NB4 (cell line): ENCODE results near the gene SLC25A10.

Source experiments
- DNase-seq: peaks from one replicate; pipeline ENCODE4 v3.0.0; 2010; ENCODE audit warnings: low read depth
- H3K4me3 ChIP-seq: one replicate; pipeline ENCODE4 v1.5.1; 2011; ENCODE audit warnings: mild to moderate bottlenecking, low read depth, low read length, moderate library complexity
- MYC ChIP-seq: IDR thresholded peaks from 2 replicates; pipeline ENCODE4 v1.6.1; 2011; ENCODE audit warnings: low read depth, low read length
- POLR2A ChIP-seq: IDR thresholded peaks from 2 replicates; pipeline ENCODE4 v1.6.1; 2011; ENCODE audit warnings: mild to moderate bottlenecking; ENCODE audit not compliant: insufficient read length; ENCODE audit errors: extremely low read depth
- TF ChIP-seq, protein P1 (sequence below): IDR thresholded peaks from 2 replicates; pipeline ENCODE4 v1.6.1; 2011; ENCODE audit warnings: low read depth, low read length
- TF ChIP-seq, protein P2 (sequence below): IDR thresholded peaks from one replicate; pipeline ENCODE4 v1.5.1; 2012; ENCODE audit warnings: low read depth, low read length

SLC25A10 gene

DNA sequence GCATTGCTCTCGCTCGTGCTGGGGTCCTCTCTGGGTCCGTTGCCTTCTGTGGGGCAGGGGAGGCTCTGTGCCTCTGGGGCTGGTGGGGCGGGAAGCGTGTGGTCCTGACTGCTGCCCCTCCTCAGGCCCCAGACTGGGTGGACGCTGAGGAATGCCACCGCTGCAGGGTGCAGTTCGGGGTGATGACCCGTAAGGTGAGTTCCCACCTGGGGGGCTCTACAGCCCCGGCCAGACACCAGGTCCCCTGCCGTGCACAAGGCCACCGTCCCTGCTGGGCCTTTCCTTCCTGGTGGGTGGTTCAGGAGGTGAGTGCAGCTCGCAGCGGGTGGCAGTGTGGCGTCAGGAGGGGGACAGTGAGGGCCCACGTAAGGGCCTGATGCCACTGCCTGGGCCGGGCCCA lies 21.5 kb upstream of the SLC25A10 start:
- no peak overlapping the region for H3K4me3 ChIP-seq
- no peak for DNase-seq
- TF ChIP-seq MYC: no peak
- TF ChIP-seq POLR2A: no peak
- TF ChIP-seq, protein P1, sequence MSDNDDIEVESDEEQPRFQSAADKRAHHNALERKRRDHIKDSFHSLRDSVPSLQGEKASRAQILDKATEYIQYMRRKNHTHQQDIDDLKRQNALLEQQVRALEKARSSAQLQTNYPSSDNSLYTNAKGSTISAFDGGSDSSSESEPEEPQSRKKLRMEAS: no peak
- TF ChIP-seq, protein P2, sequence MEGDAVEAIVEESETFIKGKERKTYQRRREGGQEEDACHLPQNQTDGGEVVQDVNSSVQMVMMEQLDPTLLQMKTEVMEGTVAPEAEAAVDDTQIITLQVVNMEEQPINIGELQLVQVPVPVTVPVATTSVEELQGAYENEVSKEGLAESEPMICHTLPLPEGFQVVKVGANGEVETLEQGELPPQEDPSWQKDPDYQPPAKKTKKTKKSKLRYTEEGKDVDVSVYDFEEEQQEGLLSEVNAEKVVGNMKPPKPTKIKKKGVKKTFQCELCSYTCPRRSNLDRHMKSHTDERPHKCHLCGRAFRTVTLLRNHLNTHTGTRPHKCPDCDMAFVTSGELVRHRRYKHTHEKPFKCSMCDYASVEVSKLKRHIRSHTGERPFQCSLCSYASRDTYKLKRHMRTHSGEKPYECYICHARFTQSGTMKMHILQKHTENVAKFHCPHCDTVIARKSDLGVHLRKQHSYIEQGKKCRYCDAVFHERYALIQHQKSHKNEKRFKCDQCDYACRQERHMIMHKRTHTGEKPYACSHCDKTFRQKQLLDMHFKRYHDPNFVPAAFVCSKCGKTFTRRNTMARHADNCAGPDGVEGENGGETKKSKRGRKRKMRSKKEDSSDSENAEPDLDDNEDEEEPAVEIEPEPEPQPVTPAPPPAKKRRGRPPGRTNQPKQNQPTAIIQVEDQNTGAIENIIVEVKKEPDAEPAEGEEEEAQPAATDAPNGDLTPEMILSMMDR: no peak

DNA sequence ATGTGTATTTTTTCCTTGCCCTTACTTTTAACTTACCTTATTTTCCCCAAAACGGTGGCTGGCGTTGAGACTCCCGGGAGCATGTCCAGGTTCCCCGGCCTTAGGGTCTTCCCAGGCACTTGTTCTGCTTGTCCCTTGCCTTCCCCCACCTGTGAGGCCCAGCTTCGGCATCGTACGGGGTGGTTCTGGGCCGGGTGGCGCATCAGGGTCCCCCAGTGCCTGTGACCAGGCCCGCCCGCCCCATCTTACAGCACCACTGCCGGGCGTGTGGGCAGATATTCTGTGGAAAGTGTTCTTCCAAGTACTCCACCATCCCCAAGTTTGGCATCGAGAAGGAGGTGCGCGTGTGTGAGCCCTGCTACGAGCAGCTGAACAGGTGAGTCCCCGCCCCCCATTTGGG lies 20.9 kb upstream of the SLC25A10 start:
- TF ChIP-seq, protein P1: no peak
- no peak for TF ChIP-seq POLR2A
- TF ChIP-seq, protein P2: no peak
- TF ChIP-seq MYC: no peak
- no peak for DNase-seq
- no peak overlapping the region for H3K4me3 ChIP-seq

DNA sequence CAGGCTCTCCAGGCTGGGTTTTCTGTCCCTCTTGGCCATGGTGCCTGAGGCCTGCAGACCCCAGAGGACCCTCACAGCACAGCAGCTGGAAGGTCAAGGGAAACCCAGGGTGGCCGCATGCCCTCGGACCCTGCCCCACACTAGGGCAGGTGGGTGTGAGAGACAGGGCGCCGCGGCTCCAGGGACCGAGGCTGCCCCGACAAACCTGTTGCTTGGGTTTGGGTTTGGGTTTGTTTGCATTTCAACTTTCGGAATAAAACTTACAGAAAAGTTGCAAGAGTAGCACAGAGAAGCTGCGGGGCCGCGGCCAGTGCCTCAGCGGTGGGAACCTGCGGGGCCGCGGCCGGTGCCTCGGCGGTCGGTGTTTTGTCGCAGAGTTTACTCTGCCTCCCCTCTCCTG lies 20.5 kb upstream of the SLC25A10 start:
- DNase-seq: no peak
- no peak overlapping the region for H3K4me3 ChIP-seq
- TF ChIP-seq, protein P2: no peak
- TF ChIP-seq, protein P1: no peak
- no peak for TF ChIP-seq MYC
- TF ChIP-seq POLR2A: no peak

DNA sequence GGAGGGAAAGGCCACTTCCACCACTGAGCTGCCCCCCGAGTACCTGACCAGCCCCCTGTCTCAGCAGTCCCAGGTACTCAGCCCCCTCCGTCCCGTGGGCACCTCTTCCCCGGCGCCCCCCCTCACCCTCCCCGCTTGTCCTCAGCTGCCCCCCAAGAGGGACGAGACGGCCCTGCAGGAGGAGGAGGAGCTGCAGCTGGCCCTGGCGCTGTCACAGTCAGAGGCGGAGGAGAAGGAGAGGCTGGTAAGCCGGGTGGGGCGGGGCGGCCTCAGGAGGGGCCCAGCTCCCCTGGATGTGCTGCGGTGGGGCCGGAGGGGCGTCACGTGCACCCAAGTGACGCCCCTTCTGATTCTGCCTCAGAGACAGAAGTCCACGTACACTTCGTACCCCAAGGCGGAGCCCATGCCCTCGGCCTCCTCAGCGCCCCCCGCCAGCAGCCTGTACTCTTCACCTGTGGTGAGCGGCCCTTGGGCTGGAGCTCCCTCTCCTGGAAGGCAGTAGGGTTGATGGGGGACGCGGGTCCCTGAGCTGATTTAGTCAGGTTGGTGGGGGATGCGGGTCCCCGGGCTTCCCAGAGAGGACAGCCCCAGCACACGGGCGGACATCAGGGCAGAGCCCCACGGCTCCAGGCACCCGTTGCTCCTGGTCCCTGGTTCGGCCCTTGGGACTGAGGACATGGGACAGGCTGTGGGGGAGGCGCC lies 18.4 kb upstream of the SLC25A10 start:
- TF ChIP-seq POLR2A: no peak
- TF ChIP-seq MYC: no peak
- TF ChIP-seq, protein P2: no peak
- TF ChIP-seq, protein P1: no peak
- DNase-seq: no peak

DNA sequence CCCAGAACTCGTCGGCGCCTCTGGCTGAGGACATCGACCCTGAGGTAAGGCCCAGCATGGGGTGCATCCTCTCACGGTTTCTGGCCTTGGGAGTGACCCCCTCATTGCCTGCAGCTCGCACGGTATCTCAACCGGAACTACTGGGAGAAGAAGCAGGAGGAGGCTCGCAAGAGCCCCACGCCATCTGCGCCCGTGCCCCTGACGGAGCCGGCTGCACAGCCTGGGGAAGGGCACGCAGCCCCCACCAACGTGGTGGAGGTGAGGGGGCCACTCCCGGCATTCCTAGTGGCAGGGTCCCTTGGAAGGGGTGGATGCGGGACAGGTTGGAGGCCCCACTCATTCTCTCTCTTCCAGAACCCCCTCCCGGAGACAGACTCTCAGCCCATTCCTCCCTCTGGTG lies 17.3 kb upstream of the SLC25A10 start:
- H3K4me3 ChIP-seq: no peak overlapping the region
- DNase-seq: no peak
- TF ChIP-seq, protein P1: no peak
- no peak for TF ChIP-seq POLR2A
- TF ChIP-seq, protein P2: no peak
- TF ChIP-seq MYC: no peak

More for the DNA sequence above, 18.4 kb upstream of the SLC25A10 start:
- no peak overlapping the region for H3K4me3 ChIP-seq
